ENCODE data around the gene NUDT1. TPM values are rescaled to one million over a fixed set of nuclear protein-coding genes. Genes with fewer than 3 reads are reported as not detected.
A peak's percentile ranks its signal among the peaks of the same experiment; 100 is the strongest.
"Not testable (repeated sequence)": the region's sequence is repeated elsewhere in the genome, so short reads cannot be mapped to it uniquely, and the experiment has no call there.

The NUDT1 gene
- total and polyA plus RNA-seq, 2 experiments from 2014 or later, result 54.5 to 163 TPM

DNA sequence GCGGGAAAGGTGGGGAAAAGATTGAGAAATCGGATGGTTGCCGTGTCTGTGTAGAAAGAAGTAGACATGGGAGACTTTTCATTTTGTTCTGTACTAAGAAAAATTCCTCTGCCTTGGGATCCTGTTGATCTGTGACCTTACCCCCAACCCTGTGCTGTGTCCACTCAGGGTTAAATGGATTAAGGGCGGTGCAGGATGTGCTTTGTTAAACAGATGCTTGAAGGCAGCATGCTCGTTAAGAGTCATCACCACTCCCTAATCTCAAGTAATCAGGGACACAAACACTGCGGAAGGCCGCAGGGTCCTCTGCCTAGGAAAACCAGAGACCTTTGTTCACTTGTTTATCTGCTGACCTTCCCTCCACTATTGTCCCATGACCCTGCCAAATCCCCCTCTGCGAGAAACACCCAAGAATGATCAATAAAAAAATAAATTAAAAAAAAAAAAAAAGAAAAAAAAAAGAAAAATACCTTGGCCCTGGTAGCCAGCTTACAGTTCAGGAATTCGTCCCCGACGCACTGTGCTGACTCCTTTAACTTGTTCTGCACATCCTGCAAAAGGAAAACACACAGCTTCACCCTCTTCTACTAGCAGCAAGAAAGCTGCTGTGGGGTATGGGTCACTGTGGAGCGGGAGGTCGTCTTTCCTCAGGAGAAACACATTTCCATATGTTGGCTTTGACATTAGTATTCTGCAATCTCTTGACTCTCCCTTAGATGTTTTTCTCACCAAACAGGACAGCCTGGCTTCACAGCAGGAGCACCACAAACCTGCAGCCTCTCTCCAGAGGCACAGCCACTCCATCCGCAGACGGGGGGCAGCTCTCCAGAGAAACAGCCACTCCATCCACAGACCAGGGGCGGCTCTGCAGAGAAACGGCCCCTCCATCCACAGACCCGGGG is 27.3 kb downstream of the NUDT1 start:
- not testable (repeated sequence) for H3K79me2 ChIP-seq (replicated peaks; ENCODE audit: insufficient read depth); H4K20me1 ChIP-seq (replicated peaks; ENCODE audit: insufficient read depth); H3K27me3 ChIP-seq (ENCODE audit: insufficient read depth); H3K9me2 ChIP-seq (ENCODE audit: insufficient read depth); H3K4me3 ChIP-seq; H3K36me3 ChIP-seq (ENCODE audit: insufficient read depth); H3K27me3 Mint-ChIP-seq (ENCODE audit: insufficient read depth, low read depth, poor library complexity); DNase-seq (ENCODE audit: low spot score); H3K4me1 Mint-ChIP-seq; H2AFZ ChIP-seq; H3F3A ChIP-seq (replicated peaks; ENCODE audit: low read depth)
- Histone ChIP-seq H3K27ac (ENCODE audit: low read depth) (peak overlapping the region; percentile 81), H3K4me2 (peak overlapping the region; percentile 57), H3K4me1 (ENCODE audit: insufficient read depth) (peaks cover 14% of the 10 kb centered on the region; the same call in 1 of the 2 replicates)
- peak; percentile 63 for ATAC-seq
- peak overlapping the region; percentile 48; the same call in 1 of the 3 replicates for H3K4me3 Mint-ChIP-seq
- H3K36me3 Mint-ChIP-seq (ENCODE audit: low read depth), result peaks cover 38% of the 10 kb centered on the region
- H3K9me3 Mint-ChIP-seq, result peaks cover 11% of the 10 kb centered on the region
- H3K27ac Mint-ChIP-seq, result 0 out of 2 replicates have a peak overlapping the region, but pooled peaks have one; percentile 49

DNA sequence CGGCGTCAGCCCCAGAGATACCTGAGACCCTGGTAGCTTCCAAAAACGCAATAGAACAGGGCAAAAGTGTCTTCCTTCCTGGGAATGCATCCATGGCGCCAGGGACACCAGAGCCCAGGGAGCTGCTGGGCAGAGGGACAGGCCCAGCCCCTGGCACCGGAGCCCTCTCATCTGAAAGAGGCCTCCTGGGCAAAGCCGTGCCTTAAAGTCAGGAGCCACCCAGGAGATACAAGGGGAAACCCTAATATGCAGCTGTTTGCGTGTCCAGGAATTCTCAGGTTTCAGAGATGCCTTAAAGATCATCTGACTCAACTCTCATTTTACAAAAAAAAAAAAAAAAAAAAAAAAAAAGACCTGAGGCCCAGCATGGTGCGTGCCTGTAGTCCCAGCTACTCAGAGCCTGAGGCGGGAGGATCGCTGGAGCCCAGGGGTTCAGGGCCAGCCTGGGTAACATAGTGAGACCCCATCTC is 28.0 kb downstream of the NUDT1 start:
- H3K4me1 ChIP-seq (ENCODE audit: insufficient read depth), result peaks cover 14% of the 10 kb centered on the region; the same call in 1 of the 2 replicates
- peak overlapping the region; percentile 81 for H3K27ac ChIP-seq (ENCODE audit: low read depth)
- Mint-ChIP-seq H3K9me3 (peaks cover 11% of the 10 kb centered on the region), H3K27me3 (ENCODE audit: insufficient read depth, low read depth, poor library complexity) (peaks cover 2% of the 10 kb centered on the region), H3K36me3 (ENCODE audit: low read depth) (peaks cover 38% of the 10 kb centered on the region), H3K27ac (no peak overlapping the region), H3K4me3 (no peak overlapping the region), H3K4me1 (peaks cover 6% of the 10 kb centered on the region)
- 0 out of 2 replicates have a peak, but pooled peaks cover 2% of the 10 kb centered on the region for H3K36me3 ChIP-seq (ENCODE audit: insufficient read depth)
- H3F3A ChIP-seq (replicated peaks; ENCODE audit: low read depth), result 0 out of 2 replicates have a peak, but pooled peaks cover 3% of the 10 kb centered on the region
- no peaks in the 10 kb centered on the region for H3K9me2 ChIP-seq (ENCODE audit: insufficient read depth)
- H3K4me3 ChIP-seq, result no peak overlapping the region
- peak; percentile 19 for ATAC-seq
- no peak for DNase-seq (ENCODE audit: low spot score)
- no peaks in the 10 kb centered on the region for H3K79me2 ChIP-seq (replicated peaks; ENCODE audit: insufficient read depth)
- no peaks in the 10 kb centered on the region for H3K27me3 ChIP-seq (ENCODE audit: insufficient read depth)
- H4K20me1 ChIP-seq (replicated peaks; ENCODE audit: insufficient read depth), result no peaks in the 10 kb centered on the region
- no peak overlapping the region for H2AFZ ChIP-seq
- peak overlapping the region; percentile 57 for H3K4me2 ChIP-seq
- TF ChIP-seq STAT1 (IDR thresholded peaks at IDR 0.05; ENCODE audit: unreplicated experiment), result no peak
- TF ChIP-seq JUNB (IDR thresholded peaks at IDR 0.05; ENCODE audit: unreplicated experiment), result no peak
- TF ChIP-seq, protein P1, sequence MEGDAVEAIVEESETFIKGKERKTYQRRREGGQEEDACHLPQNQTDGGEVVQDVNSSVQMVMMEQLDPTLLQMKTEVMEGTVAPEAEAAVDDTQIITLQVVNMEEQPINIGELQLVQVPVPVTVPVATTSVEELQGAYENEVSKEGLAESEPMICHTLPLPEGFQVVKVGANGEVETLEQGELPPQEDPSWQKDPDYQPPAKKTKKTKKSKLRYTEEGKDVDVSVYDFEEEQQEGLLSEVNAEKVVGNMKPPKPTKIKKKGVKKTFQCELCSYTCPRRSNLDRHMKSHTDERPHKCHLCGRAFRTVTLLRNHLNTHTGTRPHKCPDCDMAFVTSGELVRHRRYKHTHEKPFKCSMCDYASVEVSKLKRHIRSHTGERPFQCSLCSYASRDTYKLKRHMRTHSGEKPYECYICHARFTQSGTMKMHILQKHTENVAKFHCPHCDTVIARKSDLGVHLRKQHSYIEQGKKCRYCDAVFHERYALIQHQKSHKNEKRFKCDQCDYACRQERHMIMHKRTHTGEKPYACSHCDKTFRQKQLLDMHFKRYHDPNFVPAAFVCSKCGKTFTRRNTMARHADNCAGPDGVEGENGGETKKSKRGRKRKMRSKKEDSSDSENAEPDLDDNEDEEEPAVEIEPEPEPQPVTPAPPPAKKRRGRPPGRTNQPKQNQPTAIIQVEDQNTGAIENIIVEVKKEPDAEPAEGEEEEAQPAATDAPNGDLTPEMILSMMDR (conservative IDR thresholded peaks at IDR 0.05; ENCODE audit: low read depth in 2 of 2), result no peak
- TF ChIP-seq POLR2AphosphoS5 (IDR thresholded peaks at IDR 0.05; ENCODE audit: low read depth), result no peak
- no peak for TF ChIP-seq ZNF331 (CRISPR knock-in tag; IDR thresholded peaks at IDR 0.05; ENCODE audit: low read depth)
- TF ChIP-seq EZH2 (IDR thresholded peaks at IDR 0.05; ENCODE audit: low read depth, unreplicated experiment), result no peak
- no peak for TF ChIP-seq CREB1 (CRISPR knock-in tag; IDR thresholded peaks at IDR 0.05; ENCODE audit: low read depth)
- TF ChIP-seq, protein P2, sequence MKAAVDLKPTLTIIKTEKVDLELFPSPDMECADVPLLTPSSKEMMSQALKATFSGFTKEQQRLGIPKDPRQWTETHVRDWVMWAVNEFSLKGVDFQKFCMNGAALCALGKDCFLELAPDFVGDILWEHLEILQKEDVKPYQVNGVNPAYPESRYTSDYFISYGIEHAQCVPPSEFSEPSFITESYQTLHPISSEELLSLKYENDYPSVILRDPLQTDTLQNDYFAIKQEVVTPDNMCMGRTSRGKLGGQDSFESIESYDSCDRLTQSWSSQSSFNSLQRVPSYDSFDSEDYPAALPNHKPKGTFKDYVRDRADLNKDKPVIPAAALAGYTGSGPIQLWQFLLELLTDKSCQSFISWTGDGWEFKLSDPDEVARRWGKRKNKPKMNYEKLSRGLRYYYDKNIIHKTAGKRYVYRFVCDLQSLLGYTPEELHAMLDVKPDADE (IDR thresholded peaks at IDR 0.05), result no peak
- no peak for TF ChIP-seq NANOG (IDR thresholded peaks at IDR 0.05; ENCODE audit: borderline replicate concordance)
- no peak for TF ChIP-seq ZNF114 (CRISPR knock-in tag; IDR thresholded peaks at IDR 0.05)
- no peak for TF ChIP-seq EZH2phosphoT487 (IDR thresholded peaks at IDR 0.05; ENCODE audit: unreplicated experiment)
- TF ChIP-seq, protein P3, sequence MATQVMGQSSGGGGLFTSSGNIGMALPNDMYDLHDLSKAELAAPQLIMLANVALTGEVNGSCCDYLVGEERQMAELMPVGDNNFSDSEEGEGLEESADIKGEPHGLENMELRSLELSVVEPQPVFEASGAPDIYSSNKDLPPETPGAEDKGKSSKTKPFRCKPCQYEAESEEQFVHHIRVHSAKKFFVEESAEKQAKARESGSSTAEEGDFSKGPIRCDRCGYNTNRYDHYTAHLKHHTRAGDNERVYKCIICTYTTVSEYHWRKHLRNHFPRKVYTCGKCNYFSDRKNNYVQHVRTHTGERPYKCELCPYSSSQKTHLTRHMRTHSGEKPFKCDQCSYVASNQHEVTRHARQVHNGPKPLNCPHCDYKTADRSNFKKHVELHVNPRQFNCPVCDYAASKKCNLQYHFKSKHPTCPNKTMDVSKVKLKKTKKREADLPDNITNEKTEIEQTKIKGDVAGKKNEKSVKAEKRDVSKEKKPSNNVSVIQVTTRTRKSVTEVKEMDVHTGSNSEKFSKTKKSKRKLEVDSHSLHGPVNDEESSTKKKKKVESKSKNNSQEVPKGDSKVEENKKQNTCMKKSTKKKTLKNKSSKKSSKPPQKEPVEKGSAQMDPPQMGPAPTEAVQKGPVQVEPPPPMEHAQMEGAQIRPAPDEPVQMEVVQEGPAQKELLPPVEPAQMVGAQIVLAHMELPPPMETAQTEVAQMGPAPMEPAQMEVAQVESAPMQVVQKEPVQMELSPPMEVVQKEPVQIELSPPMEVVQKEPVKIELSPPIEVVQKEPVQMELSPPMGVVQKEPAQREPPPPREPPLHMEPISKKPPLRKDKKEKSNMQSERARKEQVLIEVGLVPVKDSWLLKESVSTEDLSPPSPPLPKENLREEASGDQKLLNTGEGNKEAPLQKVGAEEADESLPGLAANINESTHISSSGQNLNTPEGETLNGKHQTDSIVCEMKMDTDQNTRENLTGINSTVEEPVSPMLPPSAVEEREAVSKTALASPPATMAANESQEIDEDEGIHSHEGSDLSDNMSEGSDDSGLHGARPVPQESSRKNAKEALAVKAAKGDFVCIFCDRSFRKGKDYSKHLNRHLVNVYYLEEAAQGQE (IDR thresholded peaks at IDR 0.05; ENCODE audit: unreplicated experiment), result no peak

Measured in GM23338 (cell line).